Astrocyte of the hippocampus (primary cell): ENCODE measurements around the gene ACADVL.

Experiments
- DNase-seq: peaks from one replicate; pipeline ENCODE4 v3.0.0; 2011; ENCODE audit warnings: low read depth, low spot score

ACADVL gene

GRCh38 chr17:7191069-7191468 lies 28.7 kb upstream of the ACADVL start:
- DNase-seq = no peak

- DNase-seq = peak; percentile 52
These were observed 28.0 kb upstream of the ACADVL start for GRCh38 chr17:7191571-7192270.

GRCh38 chr17:7192271-7192937 lies 27.3 kb upstream of the ACADVL start:
- no peak for DNase-seq

GRCh38 chr17:7195971-7196370 lies 23.8 kb upstream of the ACADVL start:
- no peak for DNase-seq

GRCh38 chr17:7196651-7197401 lies 22.9 kb upstream of the ACADVL start:
- no peak for DNase-seq

- DNase-seq = no peak
These were observed 16.3 kb upstream of the ACADVL start for GRCh38 chr17:7203391-7203790.

- DNase-seq = no peak
These were observed 15.4 kb upstream of the ACADVL start for GRCh38 chr17:7204336-7204735.

- peak; percentile 93 for DNase-seq
These were observed 14.8 kb upstream of the ACADVL start for GRCh38 chr17:7204828-7205461.

- DNase-seq = no peak
These were observed 14.2 kb upstream of the ACADVL start for GRCh38 chr17:7205561-7205960.

- DNase-seq = no peak
These were observed 12.4 kb upstream of the ACADVL start for GRCh38 chr17:7207120-7208001.

- DNase-seq = no peak
These were observed 11.6 kb upstream of the ACADVL start for GRCh38 chr17:7208027-7208571.

GRCh38 chr17:7208754-7209460 lies 10.8 kb upstream of the ACADVL start:
- no peak for DNase-seq

- no peak for DNase-seq
These were observed 8.1 kb upstream of the ACADVL start for GRCh38 chr17:7211491-7212273.

- DNase-seq = peak; percentile 82
These were observed 5.8 kb upstream of the ACADVL start for GRCh38 chr17:7213895-7214299.

GRCh38 chr17:7214300-7215135 lies 5.2 kb upstream of the ACADVL start:
- DNase-seq = peak; percentile 99

- DNase-seq = no peak
These were observed 4.6 kb upstream of the ACADVL start for GRCh38 chr17:7215136-7215638.

- peak; percentile 51 for DNase-seq
These were observed 4.0 kb upstream of the ACADVL start for GRCh38 chr17:7215652-7216180.
